Measurements from ENCODE around the gene STPG4.

GRCh38 chr2:47109680-47110079 is 45.4 kb downstream of the STPG4 start:
- no peak for TF ChIP-seq CTCF (IDR thresholded peaks at IDR 0.05)
- no peak for TF ChIP-seq POLR2A (IDR thresholded peaks at IDR 0.05)

Data from thyroid gland (tissue), 4 donors.